Thyroid gland (tissue), 4 donors: ENCODE measurements around the gene SLC7A1.

Experiments
- POLR2A ChIP-seq, 2 donors: fragments of 450-650 bp; IDR thresholded peaks; one replicate each; pipeline ENCODE4 v1.6.1; 2017; ENCODE audit warnings: antibody characterized with exemption in 2 of 2, mild to moderate bottlenecking in 2 of 2, moderate library complexity in 1 of 2
- TF ChIP-seq, protein P1 (sequence below), 6 experiments: fragments of 200-600 bp in 3 of 6; fragments of 450-650 bp in 3 of 6; sonication (generic) in 3 of 6; IDR thresholded peaks; one replicate each; pipeline ENCODE4 v1.5.1; 2016 to 2019; ENCODE audit warnings: antibody characterized with exemption in 6 of 6, mild to moderate bottlenecking in 2 of 6, inconsistent platforms in 1 of 6, moderate library complexity in 1 of 6

DNA sequence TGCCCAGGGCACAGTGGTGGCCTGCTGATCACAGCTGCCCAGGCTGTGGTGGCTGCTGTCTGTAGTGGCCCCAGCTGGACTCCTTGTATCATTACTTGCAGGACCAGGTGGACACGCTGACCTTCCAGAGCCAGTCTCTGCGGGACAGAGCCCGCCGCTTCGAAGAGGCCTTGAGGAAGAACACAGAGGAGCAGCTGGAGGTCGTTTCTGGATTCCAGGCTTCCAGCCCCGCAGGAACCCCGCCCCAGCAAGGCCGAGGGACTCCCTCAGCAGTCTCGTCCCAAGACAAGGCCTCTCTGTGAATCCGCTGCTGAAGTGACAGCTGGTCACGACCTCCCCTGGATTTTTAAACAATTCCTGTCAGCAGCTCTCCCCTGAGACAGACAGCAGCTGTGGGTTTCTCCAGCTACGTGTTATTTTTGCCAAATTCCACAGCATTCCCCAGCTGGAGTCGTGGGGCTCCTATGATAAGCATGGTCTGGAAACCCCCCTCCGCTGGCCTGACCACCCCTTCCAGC, 98.3 kb downstream of the SLC7A1 start:
- no peak for TF ChIP-seq POLR2A (IDR thresholded peaks at IDR 0.05)
- TF ChIP-seq, protein P1, sequence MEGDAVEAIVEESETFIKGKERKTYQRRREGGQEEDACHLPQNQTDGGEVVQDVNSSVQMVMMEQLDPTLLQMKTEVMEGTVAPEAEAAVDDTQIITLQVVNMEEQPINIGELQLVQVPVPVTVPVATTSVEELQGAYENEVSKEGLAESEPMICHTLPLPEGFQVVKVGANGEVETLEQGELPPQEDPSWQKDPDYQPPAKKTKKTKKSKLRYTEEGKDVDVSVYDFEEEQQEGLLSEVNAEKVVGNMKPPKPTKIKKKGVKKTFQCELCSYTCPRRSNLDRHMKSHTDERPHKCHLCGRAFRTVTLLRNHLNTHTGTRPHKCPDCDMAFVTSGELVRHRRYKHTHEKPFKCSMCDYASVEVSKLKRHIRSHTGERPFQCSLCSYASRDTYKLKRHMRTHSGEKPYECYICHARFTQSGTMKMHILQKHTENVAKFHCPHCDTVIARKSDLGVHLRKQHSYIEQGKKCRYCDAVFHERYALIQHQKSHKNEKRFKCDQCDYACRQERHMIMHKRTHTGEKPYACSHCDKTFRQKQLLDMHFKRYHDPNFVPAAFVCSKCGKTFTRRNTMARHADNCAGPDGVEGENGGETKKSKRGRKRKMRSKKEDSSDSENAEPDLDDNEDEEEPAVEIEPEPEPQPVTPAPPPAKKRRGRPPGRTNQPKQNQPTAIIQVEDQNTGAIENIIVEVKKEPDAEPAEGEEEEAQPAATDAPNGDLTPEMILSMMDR (IDR thresholded peaks at IDR 0.05): no peak
